ENCODE measurements around the gene ATG7.

ATG7 gene

GRCh38 chr3:11552289-11553264 is 280.4 kb downstream of the ATG7 start:
- H3K4me2 ChIP-seq (ENCODE audit: insufficient read depth, low read length) = no peak overlapping the region
- no peaks in the 10 kb centered on the region for H3K27me3 ChIP-seq (ENCODE audit: insufficient read depth, low read length, poor library complexity)
- ATAC-seq (ENCODE audit: insufficient read depth, low read depth) = no peak
- no peak overlapping the region for H2AFZ ChIP-seq (ENCODE audit: low read depth, low read length)
- TF ChIP-seq CTCF (IDR thresholded peaks at IDR 0.05; ENCODE audit: borderline replicate concordance, extremely low read depth, low read length, poor library complexity, severe bottlenecking) (no peak), EZH2 (IDR thresholded peaks at IDR 0.05; ENCODE audit: borderline replicate concordance, low read depth, low read length, severe bottlenecking) (no peak)
- no peak overlapping the region for H3K27ac ChIP-seq (ENCODE audit: low read length)
- H3K9ac ChIP-seq (ENCODE audit: low read depth, low read length) = no peak overlapping the region
- H3K79me2 ChIP-seq (ENCODE audit: insufficient read depth, low read length) = peaks cover 9% of the 10 kb centered on the region
- DNase-seq = no peak
- peaks cover 54% of the 10 kb centered on the region for H4K20me1 ChIP-seq (ENCODE audit: insufficient read depth, low read length)
- H3K9me3 ChIP-seq (ENCODE audit: insufficient read depth, low read length, severe bottlenecking) = no peaks in the 10 kb centered on the region
- peaks cover 47% of the 10 kb centered on the region for H3K36me3 ChIP-seq (ENCODE audit: insufficient read depth, low read length)
- no peak overlapping the region for H3K4me3 ChIP-seq (ENCODE audit: low read depth in 1 of 2, low read length in 2 of 2)
- H3K4me1 ChIP-seq (ENCODE audit: insufficient read depth, low read length) = no peaks in the 10 kb centered on the region

- peaks cover 64% of the 10 kb centered on the region for H4K20me1 ChIP-seq (ENCODE audit: insufficient read depth, low read length)
- no peak overlapping the region for H3K9ac ChIP-seq (ENCODE audit: low read depth, low read length)
- H2AFZ ChIP-seq (ENCODE audit: low read depth, low read length) = no peak overlapping the region
- H3K4me2 ChIP-seq (ENCODE audit: insufficient read depth, low read length) = no peak overlapping the region
- TF ChIP-seq EZH2 (IDR thresholded peaks at IDR 0.05; ENCODE audit: borderline replicate concordance, low read depth, low read length, severe bottlenecking) (no peak), CTCF (IDR thresholded peaks at IDR 0.05; ENCODE audit: borderline replicate concordance, extremely low read depth, low read length, poor library complexity, severe bottlenecking) (no peak)
- H3K4me3 ChIP-seq (ENCODE audit: low read depth in 1 of 2, low read length in 2 of 2) = no peak overlapping the region
- H3K27ac ChIP-seq (ENCODE audit: low read length) = no peak overlapping the region
- H3K79me2 ChIP-seq (ENCODE audit: insufficient read depth, low read length) = peaks cover 16% of the 10 kb centered on the region
- peaks cover 58% of the 10 kb centered on the region for H3K36me3 ChIP-seq (ENCODE audit: insufficient read depth, low read length)
- ATAC-seq (ENCODE audit: insufficient read depth, low read depth) (no peak), DNase-seq (no peak)
- H3K9me3 ChIP-seq (ENCODE audit: insufficient read depth, low read length, severe bottlenecking) = no peaks in the 10 kb centered on the region
- H3K27me3 ChIP-seq (ENCODE audit: insufficient read depth, low read length, poor library complexity) = no peaks in the 10 kb centered on the region
- H3K4me1 ChIP-seq (ENCODE audit: insufficient read depth, low read length) = no peaks in the 10 kb centered on the region
These were observed 281.4 kb downstream of the ATG7 start for GRCh38 chr3:11553436-11554235.

- peaks cover 69% of the 10 kb centered on the region for H4K20me1 ChIP-seq (ENCODE audit: insufficient read depth, low read length)
- no peak overlapping the region for H2AFZ ChIP-seq (ENCODE audit: low read depth, low read length)
- H3K9me3 ChIP-seq (ENCODE audit: insufficient read depth, low read length, severe bottlenecking) = no peaks in the 10 kb centered on the region
- no peaks in the 10 kb centered on the region for H3K27me3 ChIP-seq (ENCODE audit: insufficient read depth, low read length, poor library complexity)
- no peak overlapping the region for H3K27ac ChIP-seq (ENCODE audit: low read length)
- H3K79me2 ChIP-seq (ENCODE audit: insufficient read depth, low read length) = peaks cover 20% of the 10 kb centered on the region
- H3K36me3 ChIP-seq (ENCODE audit: insufficient read depth, low read length) = peaks cover 64% of the 10 kb centered on the region
- no peak for DNase-seq
- no peak overlapping the region for H3K9ac ChIP-seq (ENCODE audit: low read depth, low read length)
- no peaks in the 10 kb centered on the region for H3K4me1 ChIP-seq (ENCODE audit: insufficient read depth, low read length)
- H3K4me3 ChIP-seq (ENCODE audit: low read depth in 1 of 2, low read length in 2 of 2) = no peak overlapping the region
- no peak for ATAC-seq (ENCODE audit: insufficient read depth, low read depth)
- no peak for TF ChIP-seq EZH2 (IDR thresholded peaks at IDR 0.05; ENCODE audit: borderline replicate concordance, low read depth, low read length, severe bottlenecking)
- TF ChIP-seq CTCF (IDR thresholded peaks at IDR 0.05; ENCODE audit: borderline replicate concordance, extremely low read depth, low read length, poor library complexity, severe bottlenecking) = no peak
- no peak overlapping the region for H3K4me2 ChIP-seq (ENCODE audit: insufficient read depth, low read length)
These were observed 282.0 kb downstream of the ATG7 start for GRCh38 chr3:11554236-11554610.
